Astrocyte (in vitro differentiated cells and primary cell): ENCODE results near the gene RBFOX2. TPM values are rescaled to one million over a fixed set of nuclear protein-coding genes. Genes with fewer than 3 reads are reported as not detected.
A peak's percentile ranks its signal among the peaks of the same experiment; 100 is the strongest.
"Not testable (repeated sequence)": the region's sequence is repeated elsewhere in the genome, so short reads cannot be mapped to it uniquely, and the experiment has no call there.

Experiments
- DNase-seq: peaks from one replicate; pipeline ENCODE4 v3.0.0-alpha.2; 2010; ENCODE audit warnings: low read depth
- FAIRE-seq: peaks from 2 replicates; lab custom pipeline; 2011; peaks lifted over from hg19 to GRCh38; lab: Jason Lieb, UNC
- H2AFZ ChIP-seq: 2 replicates; pipeline ENCODE4 v1.6.0; 2012; ENCODE audit warnings: low read depth, low read length, inconsistent platforms
- H3K27ac ChIP-seq: 2 replicates; pipeline ENCODE4 v1.5.1; 2011; ENCODE audit warnings: low read depth, low read length, inconsistent platforms
- H3K27me3 ChIP-seq: 2 replicates; pipeline ENCODE4 v1.6.0; 2011; ENCODE audit warnings: low read length, inconsistent platforms; ENCODE audit not compliant: insufficient read depth
- H3K36me3 ChIP-seq: 2 replicates; pipeline ENCODE4 v1.5.1; 2011; ENCODE audit warnings: low read length, inconsistent platforms; ENCODE audit not compliant: insufficient read depth
- H3K4me1 ChIP-seq: 2 replicates; pipeline ENCODE4 v1.5.1; 2011; ENCODE audit warnings: low read length, inconsistent platforms; ENCODE audit not compliant: insufficient read depth
- H3K4me2 ChIP-seq: 2 replicates; pipeline ENCODE4 v1.6.0; 2012; ENCODE audit warnings: low read length, inconsistent platforms
- H3K4me3 ChIP-seq: 2 replicates; pipeline ENCODE4 v1.5.1; 2011; ENCODE audit warnings: low read depth, mild to moderate bottlenecking, low read length, inconsistent platforms; ENCODE audit not compliant: insufficient read depth
- H3K79me2 ChIP-seq: 2 replicates; pipeline ENCODE4 v1.6.0; 2012; ENCODE audit warnings: mild to moderate bottlenecking, low read length, inconsistent platforms; ENCODE audit not compliant: insufficient read depth
- H3K9ac ChIP-seq: 2 replicates; pipeline ENCODE4 v1.6.0; 2012; ENCODE audit warnings: mild to moderate bottlenecking, low read length, inconsistent platforms
- H3K9me3 ChIP-seq: 2 replicates; pipeline ENCODE4 v1.5.1; 2012; ENCODE audit warnings: low read depth, mild to moderate bottlenecking, low read length, inconsistent platforms; ENCODE audit not compliant: insufficient read depth
- H4K20me1 ChIP-seq: 2 replicates; pipeline ENCODE4 v1.6.0; 2012; ENCODE audit warnings: low read length, inconsistent platforms; ENCODE audit not compliant: insufficient read depth
- H3K27ac Mint-ChIP-seq: one replicate; pipeline ENCODE4 v1.8.0; 2021; ENCODE audit warnings: mild to moderate bottlenecking, mixed read lengths; ENCODE audit not compliant: unreplicated experiment
- H3K27me3 Mint-ChIP-seq: one replicate; pipeline ENCODE4 v1.8.0; 2021; ENCODE audit warnings: low read depth, mixed read lengths; ENCODE audit not compliant: unreplicated experiment
- H3K36me3 Mint-ChIP-seq: one replicate; pipeline ENCODE4 v1.8.0; 2021; ENCODE audit warnings: low read depth, mixed read lengths; ENCODE audit not compliant: unreplicated experiment
- H3K4me1 Mint-ChIP-seq: one replicate; pipeline ENCODE4 v1.8.0; 2021; ENCODE audit warnings: low read depth, mixed read lengths; ENCODE audit not compliant: unreplicated experiment
- H3K4me3 Mint-ChIP-seq: one replicate; pipeline ENCODE4 v1.8.0; 2021; ENCODE audit warnings: mild to moderate bottlenecking, moderate library complexity, mixed read lengths; ENCODE audit not compliant: unreplicated experiment
- H3K9me3 Mint-ChIP-seq: one replicate; pipeline ENCODE4 v1.8.0; 2021; ENCODE audit warnings: mild to moderate bottlenecking, mixed read lengths; ENCODE audit not compliant: unreplicated experiment
- EZH2 ChIP-seq: IDR thresholded peaks from 2 replicates; pipeline ENCODE4 v1.6.1; 2012; ENCODE audit warnings: mild to moderate bottlenecking, low read length, inconsistent platforms; ENCODE audit not compliant: insufficient read depth
- total RNA-seq: library from RNA; stranded (reverse); gene quantifications from 2 replicates; pipeline ENCODE4 v1.2.1, GENCODE V29; 2021
- TF ChIP-seq, protein P1 (sequence below): IDR thresholded peaks from 2 replicates; pipeline ENCODE4 v1.5.1; 2011; ENCODE audit warnings: low read depth, mild to moderate bottlenecking, inconsistent platforms, low read length, moderate library complexity; ENCODE audit not compliant: insufficient read depth

The RBFOX2 gene
- total RNA-seq, 1 donor from 2014 or later, result 169 TPM

DNA sequence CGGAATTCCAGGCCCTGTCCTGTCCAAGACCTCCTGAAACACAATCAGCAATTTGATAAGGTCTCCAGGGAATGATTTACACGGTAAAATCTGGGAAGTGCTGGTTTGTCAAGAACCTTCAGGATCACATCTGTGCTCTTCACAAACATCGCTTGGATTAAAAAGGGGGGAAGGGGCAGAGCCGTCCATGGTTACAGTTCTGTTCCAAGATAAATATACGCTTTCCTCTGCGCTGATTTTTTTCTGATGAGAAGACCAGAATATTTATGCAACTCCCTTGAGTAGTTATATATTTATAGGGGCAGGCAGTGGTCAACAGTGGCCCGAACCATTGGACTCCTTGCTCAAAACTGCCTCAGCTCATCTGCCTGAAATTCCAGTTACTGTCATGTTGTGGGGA, 320.2 kb downstream of the RBFOX2 start:
- Histone ChIP-seq H3K27ac (no peak overlapping the region), H3K9ac (no peak overlapping the region), H3K4me1 (no peaks in the 10 kb centered on the region), H3K36me3 (no peaks in the 10 kb centered on the region), H3K27me3 (no peaks in the 10 kb centered on the region), H3K4me3 (no peak overlapping the region), H4K20me1 (no peaks in the 10 kb centered on the region), H3K9me3 (no peaks in the 10 kb centered on the region), H3K79me2 (no peaks in the 10 kb centered on the region), H2AFZ (no peak overlapping the region), H3K4me2 (no peak overlapping the region)
- DNase-seq (no peak), FAIRE-seq (no peak)
- H3K4me1 Mint-ChIP-seq, result no peaks in the 10 kb centered on the region
- H3K27me3 Mint-ChIP-seq, result peaks cover 3% of the 10 kb centered on the region
- H3K27ac Mint-ChIP-seq, result no peak overlapping the region
- peaks cover 5% of the 10 kb centered on the region for H3K9me3 Mint-ChIP-seq
- TF ChIP-seq EZH2, result no peak
- TF ChIP-seq, protein P1, sequence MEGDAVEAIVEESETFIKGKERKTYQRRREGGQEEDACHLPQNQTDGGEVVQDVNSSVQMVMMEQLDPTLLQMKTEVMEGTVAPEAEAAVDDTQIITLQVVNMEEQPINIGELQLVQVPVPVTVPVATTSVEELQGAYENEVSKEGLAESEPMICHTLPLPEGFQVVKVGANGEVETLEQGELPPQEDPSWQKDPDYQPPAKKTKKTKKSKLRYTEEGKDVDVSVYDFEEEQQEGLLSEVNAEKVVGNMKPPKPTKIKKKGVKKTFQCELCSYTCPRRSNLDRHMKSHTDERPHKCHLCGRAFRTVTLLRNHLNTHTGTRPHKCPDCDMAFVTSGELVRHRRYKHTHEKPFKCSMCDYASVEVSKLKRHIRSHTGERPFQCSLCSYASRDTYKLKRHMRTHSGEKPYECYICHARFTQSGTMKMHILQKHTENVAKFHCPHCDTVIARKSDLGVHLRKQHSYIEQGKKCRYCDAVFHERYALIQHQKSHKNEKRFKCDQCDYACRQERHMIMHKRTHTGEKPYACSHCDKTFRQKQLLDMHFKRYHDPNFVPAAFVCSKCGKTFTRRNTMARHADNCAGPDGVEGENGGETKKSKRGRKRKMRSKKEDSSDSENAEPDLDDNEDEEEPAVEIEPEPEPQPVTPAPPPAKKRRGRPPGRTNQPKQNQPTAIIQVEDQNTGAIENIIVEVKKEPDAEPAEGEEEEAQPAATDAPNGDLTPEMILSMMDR, result no peak
- no peak overlapping the region for H3K4me3 Mint-ChIP-seq
- H3K36me3 Mint-ChIP-seq, result no peaks in the 10 kb centered on the region

DNA sequence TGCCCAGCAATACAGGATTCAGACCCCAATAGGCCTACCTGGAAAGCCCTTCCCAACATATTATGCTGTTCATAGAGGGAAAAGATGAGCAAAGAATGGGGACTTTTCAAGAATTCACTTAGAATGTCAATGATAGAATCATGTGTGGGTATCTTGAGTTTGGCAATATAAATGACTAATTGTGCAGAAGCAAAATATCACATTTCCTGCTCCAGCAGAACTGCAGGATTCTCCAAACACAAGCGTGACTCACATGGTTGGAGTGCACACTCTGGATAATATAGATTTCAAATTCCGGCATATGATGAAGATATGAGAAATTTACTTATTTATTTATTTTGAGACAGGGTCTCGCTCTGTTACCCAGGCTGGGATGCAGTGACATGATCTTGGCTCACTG, 323.5 kb downstream of the RBFOX2 start:
- H3K4me1 ChIP-seq, result no peaks in the 10 kb centered on the region
- no peak overlapping the region for H3K4me2 ChIP-seq
- H3K36me3 ChIP-seq, result no peaks in the 10 kb centered on the region
- no peaks in the 10 kb centered on the region for H4K20me1 ChIP-seq
- H3K27ac Mint-ChIP-seq, result no peak overlapping the region
- H3K79me2 ChIP-seq, result no peaks in the 10 kb centered on the region
- FAIRE-seq, result peak; percentile 50
- no peaks in the 10 kb centered on the region for H3K9me3 ChIP-seq
- H3K27ac ChIP-seq, result no peak overlapping the region
- no peak overlapping the region for H3K4me3 Mint-ChIP-seq
- H3K36me3 Mint-ChIP-seq, result no peaks in the 10 kb centered on the region
- no peak for TF ChIP-seq EZH2
- TF ChIP-seq, protein P1, result no peak
- H3K9me3 Mint-ChIP-seq, result no peaks in the 10 kb centered on the region
- no peaks in the 10 kb centered on the region for H3K4me1 Mint-ChIP-seq
- no peak overlapping the region for H3K9ac ChIP-seq
- peaks cover 14% of the 10 kb centered on the region for H3K27me3 Mint-ChIP-seq
- peaks cover 5% of the 10 kb centered on the region for H3K27me3 ChIP-seq
- DNase-seq, result peak; percentile 79
- H3K4me3 ChIP-seq, result no peak overlapping the region
- H2AFZ ChIP-seq, result no peak overlapping the region

DNA sequence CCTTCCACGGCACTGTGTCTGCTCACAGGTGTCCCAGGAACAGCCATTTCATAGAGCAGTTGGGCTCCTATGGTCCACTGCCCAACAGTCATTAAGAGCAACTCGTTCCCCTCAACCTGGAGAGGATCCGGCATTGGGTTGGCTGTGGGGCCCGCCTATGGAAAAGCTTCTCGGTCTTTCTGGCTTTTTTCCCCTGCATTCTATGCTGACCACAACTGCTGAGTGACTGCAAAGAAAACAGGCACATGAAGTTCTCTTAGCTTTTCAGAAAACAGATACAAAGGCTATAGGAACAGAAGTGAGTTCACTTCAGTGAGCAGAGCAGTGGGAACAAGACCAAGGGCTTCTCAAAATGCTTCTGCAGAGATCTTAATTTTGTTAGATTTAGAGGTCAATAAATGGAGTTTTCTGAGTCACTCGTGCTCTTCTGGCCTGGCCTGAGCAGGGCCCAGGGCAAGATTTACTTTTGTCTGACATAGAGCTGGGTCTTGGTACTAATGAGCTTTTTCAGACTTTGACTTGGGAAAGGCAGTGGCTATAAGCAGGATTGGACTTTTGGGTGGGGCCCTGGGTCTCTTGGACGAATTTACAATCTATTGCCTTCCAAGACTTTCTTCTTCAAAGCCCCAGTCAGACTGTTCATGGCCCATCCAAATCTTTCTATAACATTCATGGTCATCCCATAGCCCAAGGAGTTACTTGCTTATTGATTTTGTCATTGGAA, 324.6 kb downstream of the RBFOX2 start:
- no peaks in the 10 kb centered on the region for H3K9me3 Mint-ChIP-seq

DNA sequence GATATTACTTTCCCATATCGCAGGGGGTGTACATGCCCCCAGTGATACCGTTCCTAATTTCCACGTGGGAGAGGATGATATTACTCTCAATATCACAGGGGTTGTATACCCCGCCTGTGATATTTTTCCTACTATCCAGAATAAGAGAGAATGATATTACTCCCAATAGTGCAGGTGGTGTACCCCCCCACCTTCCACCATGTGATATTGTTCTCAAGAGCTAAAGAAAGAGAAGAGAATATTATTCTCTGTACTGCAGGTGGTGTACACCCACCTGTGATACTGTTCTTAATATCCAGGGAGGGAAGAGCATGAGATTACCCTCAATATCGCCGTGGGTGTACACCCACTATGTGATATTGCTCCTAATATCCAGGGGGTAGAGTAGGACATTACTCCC, 328.8 kb downstream of the RBFOX2 start:
- H3K4me1 Mint-ChIP-seq, H3K4me3 Mint-ChIP-seq, H3K27me3 ChIP-seq, H3K79me2 ChIP-seq, H3K36me3 ChIP-seq, H3K9me3 Mint-ChIP-seq, H3K9me3 ChIP-seq, H3K27ac Mint-ChIP-seq, H3K9ac ChIP-seq, H3K4me1 ChIP-seq, H3K36me3 Mint-ChIP-seq, FAIRE-seq, H3K27ac ChIP-seq, H2AFZ ChIP-seq, H3K4me3 ChIP-seq, H4K20me1 ChIP-seq, H3K4me2 ChIP-seq, DNase-seq: not testable (repeated sequence)
- H3K27me3 Mint-ChIP-seq, result peaks cover 17% of the 10 kb centered on the region

More for the DNA sequence above, 324.6 kb downstream of the RBFOX2 start:
- no peaks in the 10 kb centered on the region for H3K9me3 ChIP-seq
- H3K36me3 Mint-ChIP-seq, result no peaks in the 10 kb centered on the region
- H3K27ac ChIP-seq, result no peak overlapping the region
- H3K27me3 Mint-ChIP-seq, result peaks cover 18% of the 10 kb centered on the region
- DNase-seq (peak; percentile 29), FAIRE-seq (no peak)
- H3K4me1 Mint-ChIP-seq, result no peaks in the 10 kb centered on the region
- no peak overlapping the region for H3K4me3 Mint-ChIP-seq
- H3K36me3 ChIP-seq, result no peaks in the 10 kb centered on the region
- H3K4me2 ChIP-seq, result no peak overlapping the region
- no peak overlapping the region for H2AFZ ChIP-seq
- peaks cover 5% of the 10 kb centered on the region for H3K27me3 ChIP-seq
- H3K4me1 ChIP-seq, result no peaks in the 10 kb centered on the region
- TF ChIP-seq, protein P1, result no peak
- TF ChIP-seq EZH2, result no peak
- no peak overlapping the region for H3K4me3 ChIP-seq
- H3K9ac ChIP-seq, result no peak overlapping the region
- no peaks in the 10 kb centered on the region for H3K79me2 ChIP-seq
- peak overlapping the region; percentile 26 for H3K27ac Mint-ChIP-seq
- H4K20me1 ChIP-seq, result no peaks in the 10 kb centered on the region
